B cell (primary cell): Measurements from ENCODE around the gene REM1. TPM values are rescaled to one million over a fixed set of nuclear protein-coding genes. Genes with fewer than 3 reads are reported as not detected.
"Not testable (repeated sequence)": the region's sequence is repeated elsewhere in the genome, so short reads cannot be mapped to it uniquely, and the experiment has no call there.

Experiments used
- ATAC-seq: fragments of 200-7000 bp; cut with Tn5 transposase; one replicate; pipeline ENCODE4 v1.10.0; 2021; ENCODE audit warnings: low read depth, mild to moderate bottlenecking, moderate number of reproducible peaks, moderate library complexity
- CTCF ChIA-PET: fragments of 350-600 bp; sonication (Branson Sonifier 250); formaldehyde crosslinking; loops from one replicate; lab custom pipeline; 2021; ENCODE audit warnings: antibody characterized with exemption, inconsistent platforms; lab: Charles Lee
- POLR2A ChIA-PET: fragments of 350-600 bp; sonication (Branson Sonifier 250); formaldehyde crosslinking; loops from one replicate; lab custom pipeline; 2021; ENCODE audit warnings: antibody characterized with exemption; lab: Charles Lee
- DNase-seq: peaks from one replicate; pipeline ENCODE4 v3.0.0; 2013
- H2AFZ ChIP-seq: 2 replicates; pipeline ENCODE4 v1.6.1; 2012; ENCODE audit warnings: mild to moderate bottlenecking, low read depth, low read length; ENCODE audit not compliant: insufficient read depth, poor library complexity, severe bottlenecking
- H3K27ac ChIP-seq, 2 donors: 1 replicate in 1 of 2; 2 replicates in 1 of 2; pipeline ENCODE4 v1.5.1; 2012 to 2013; ENCODE audit warnings: low read length in 2 of 2, mild to moderate bottlenecking in 2 of 2, moderate library complexity in 1 of 2
- H3K27me3 ChIP-seq, 4 experiments: fragments of 200-600 bp in 1 of 4; sonication (generic) in 1 of 4; replicated peaks in 1 of 4; 1 replicate in 2 of 4; 2 replicates in 2 of 4; pipeline versions ENCODE4 v1.6.1 to v1.7.0; 2013 to 2016; ENCODE audit warnings: low read length in 3 of 4, mild to moderate bottlenecking in 2 of 4, mixed read lengths in 1 of 4, moderate library complexity in 1 of 4; ENCODE audit not compliant: insufficient read depth in 4 of 4, control insufficient read depth in 3 of 4; ENCODE audit errors: control extremely low read depth in 1 of 4
- H3K36me3 ChIP-seq, 2 experiments: replicated peaks in 1 of 2; 1 replicate in 1 of 2; 2 replicates in 1 of 2; pipeline versions ENCODE4 v1.6.1 to v1.7.1; 2013; ENCODE audit warnings: low read length in 1 of 2; ENCODE audit not compliant: insufficient read depth in 2 of 2, control insufficient read depth in 1 of 2; ENCODE audit errors: control extremely low read depth in 1 of 2, extremely low read depth in 1 of 2
- H3K4me1 ChIP-seq, 2 donors: fragments of 200-600 bp in 1 of 2; sonication (generic) in 1 of 2; 1 replicate in 1 of 2; 2 replicates in 1 of 2; pipeline versions ENCODE4 v1.5.1 to v1.6.1; 2013 to 2017; ENCODE audit warnings: low read length in 2 of 2; ENCODE audit not compliant: control insufficient read depth in 2 of 2, insufficient read depth in 2 of 2
- H3K4me2 ChIP-seq: replicated peaks from 2 replicates; pipeline ENCODE3; 2012; ENCODE audit warnings: mild to moderate bottlenecking, low read depth, low read length; ENCODE audit not compliant: poor library complexity, severe bottlenecking
- H3K4me3 ChIP-seq, 5 experiments: fragments of 200-600 bp in 1 of 5; sonication (generic) in 1 of 5; 1 replicate in 3 of 5; 2 replicates in 2 of 5; pipeline versions ENCODE4 v1.5.1 to v1.7.0; 2011 to 2016; ENCODE audit warnings: low read length in 4 of 5, mild to moderate bottlenecking in 4 of 5, low read depth in 2 of 5, control low read depth in 1 of 5, moderate library complexity in 1 of 5; ENCODE audit not compliant: insufficient read depth in 1 of 5; ENCODE audit errors: control extremely low read depth in 1 of 5, extremely low read depth in 1 of 5
- H3K79me2 ChIP-seq: fragments of 200-600 bp; sonication (generic); one replicate; pipeline ENCODE4 v1.6.0; 2016; ENCODE audit warnings: low read length; ENCODE audit not compliant: control insufficient read depth, insufficient read depth
- H3K9ac ChIP-seq: fragments of 200-600 bp; sonication (generic); 2 replicates; pipeline ENCODE4 v1.6.1; 2017; ENCODE audit warnings: mild to moderate bottlenecking, low read length, moderate library complexity
- H3K9me3 ChIP-seq, 3 donors: one replicate each; pipeline versions ENCODE4 v1.6.1 to v1.7.1; 2013; ENCODE audit warnings: low read length in 2 of 3; ENCODE audit not compliant: control insufficient read depth in 2 of 3, insufficient read depth in 1 of 3; ENCODE audit errors: control extremely low read depth in 1 of 3
- H4K20me1 ChIP-seq: 2 replicates; pipeline ENCODE4 v1.6.0; 2012; ENCODE audit warnings: mild to moderate bottlenecking, low read length; ENCODE audit not compliant: insufficient read depth, control insufficient read depth, poor library complexity, severe bottlenecking
- H3K27ac Mint-ChIP-seq: one replicate; pipeline ENCODE4 v1.8.0; 2021; ENCODE audit warnings: mixed read lengths
- H3K27me3 Mint-ChIP-seq: one replicate; pipeline ENCODE4 v1.8.0; 2021; ENCODE audit warnings: mixed read lengths
- H3K4me1 Mint-ChIP-seq: one replicate; pipeline ENCODE4 v1.8.0; 2021; ENCODE audit warnings: mixed read lengths
- H3K4me3 Mint-ChIP-seq: one replicate; pipeline ENCODE4 v1.8.0; 2021; ENCODE audit warnings: mixed read lengths
- H3K9me3 Mint-ChIP-seq: one replicate; pipeline ENCODE4 v1.8.0; 2022; ENCODE audit warnings: mixed read lengths; ENCODE audit not compliant: insufficient read depth
- WGBS: methylation state at CpG from one replicate; pipeline ENCODE4 v1.1.5; 2013; ENCODE audit warnings: missing lambda C conversion rate; ENCODE audit not compliant: insufficient coverage; 5-methylcytosine and 5-hydroxymethylcytosine counted together
- intact Hi-C: fragments of 100-400 bp; cut with micrococcal nuclease; formaldehyde crosslinking; loops from one replicate; pipeline ENCODE4 v1.10.0; 2022
- polyA plus RNA-seq: library from polyadenylated mRNA; depleted of rRNA; stranded (reverse); fragments of >200 nt; gene quantifications from 2 replicates; pipeline ENCODE4 v1.2.3, GENCODE V29; 2012
- total RNA-seq, 2 donors: library from RNA; stranded (reverse); fragments of 120-200 nt in 1 of 2; gene quantifications; 1 replicate in 1 of 2; 2 replicates in 1 of 2; pipeline versions ENCODE4 v1.2.3 to v1.2.4, GENCODE V29; 2013 to 2022

REM1 gene
- total and polyA plus RNA-seq, 2 donors (not counting 1 experiment from before 2014, with no cell fraction given): not detected

DNA sequence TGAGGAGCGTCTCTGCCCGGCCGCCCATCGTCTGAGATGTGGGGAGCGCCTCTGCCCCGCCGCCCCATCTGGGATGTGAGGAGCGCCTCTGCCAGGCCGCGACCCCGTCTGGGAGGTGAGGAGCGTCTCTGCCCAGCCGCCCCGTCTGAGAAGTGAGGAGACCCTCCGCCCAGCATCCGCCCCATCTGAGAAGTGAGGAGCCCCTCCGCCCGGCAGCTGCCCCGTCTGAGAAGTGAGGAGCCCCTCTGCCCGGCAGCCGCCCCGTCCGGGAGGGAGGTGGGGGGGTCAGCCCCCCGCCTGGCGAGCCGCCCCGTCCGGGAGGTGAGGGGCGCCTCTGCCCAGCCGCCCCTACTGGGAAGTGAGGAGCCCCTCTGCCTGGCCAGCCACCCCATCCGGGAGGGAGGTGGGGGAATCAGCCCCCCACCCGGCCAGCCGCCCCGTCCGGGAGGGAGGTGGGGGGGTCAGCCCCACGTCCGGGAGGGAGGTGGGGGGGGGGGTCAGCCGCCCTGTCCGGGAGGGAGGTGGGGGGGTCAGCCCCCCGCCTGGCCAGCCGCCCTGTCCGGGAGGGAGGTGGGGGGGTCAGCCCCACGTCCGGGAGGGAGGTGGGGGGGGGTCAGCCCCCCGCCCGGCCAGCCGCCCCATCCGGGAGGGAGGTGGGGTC, 48.1 kb upstream of the REM1 start:
- H3K9me3 ChIP-seq, DNase-seq, H3K4me2 ChIP-seq, H4K20me1 ChIP-seq, H2AFZ ChIP-seq, H3K4me3 Mint-ChIP-seq, H3K27ac Mint-ChIP-seq, POLR2A ChIA-PET, H3K27ac ChIP-seq, H3K9me3 Mint-ChIP-seq, H3K9ac ChIP-seq, intact Hi-C loops, H3K36me3 ChIP-seq, H3K4me1 ChIP-seq, H3K27me3 ChIP-seq, ATAC-seq, H3K4me1 Mint-ChIP-seq, H3K79me2 ChIP-seq, CTCF ChIA-PET, H3K4me3 ChIP-seq: not testable (repeated sequence)
- 95% methylated on average over 4 of the region's 48 CpGs for WGBS
- peaks cover 12% of the 10 kb centered on the region for H3K27me3 Mint-ChIP-seq

DNA sequence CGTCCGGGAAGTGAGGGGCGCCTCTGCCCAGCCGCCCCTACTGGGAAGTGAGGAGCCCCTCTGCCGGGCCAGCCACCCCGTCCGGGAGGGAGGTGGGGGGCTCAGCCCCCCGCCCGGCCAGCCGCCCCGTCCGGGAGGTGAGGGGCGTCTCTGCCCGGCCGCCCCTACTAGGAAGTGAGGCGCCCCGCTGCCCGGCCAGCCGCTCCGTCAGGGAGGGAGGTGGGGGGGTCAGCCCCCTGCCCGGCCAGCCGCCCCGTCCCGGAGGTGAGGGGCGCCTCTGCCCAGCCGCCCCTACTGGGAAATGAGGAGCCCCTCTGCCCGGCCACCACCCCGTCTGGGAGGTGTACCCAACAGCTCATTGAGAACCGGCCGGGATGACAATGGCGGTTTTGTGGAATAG, 47.5 kb upstream of the REM1 start:
- ATAC-seq, H3K9me3 ChIP-seq, intact Hi-C loops, H3K4me2 ChIP-seq, H3K27ac ChIP-seq, H3K4me1 ChIP-seq, H3K79me2 ChIP-seq, H2AFZ ChIP-seq, H3K9me3 Mint-ChIP-seq, H4K20me1 ChIP-seq, H3K27me3 ChIP-seq, H3K36me3 ChIP-seq, H3K4me3 ChIP-seq, H3K27ac Mint-ChIP-seq, H3K4me3 Mint-ChIP-seq, CTCF ChIA-PET, H3K4me1 Mint-ChIP-seq, H3K9ac ChIP-seq, DNase-seq, POLR2A ChIA-PET: not testable (repeated sequence)
- 97% methylated on average over 9 of the region's 31 CpGs for WGBS
- H3K27me3 Mint-ChIP-seq: peaks cover 17% of the 10 kb centered on the region
